Measurements from ENCODE around the gene RDM1. TPM values are rescaled to one million over a fixed set of nuclear protein-coding genes. Genes with fewer than 3 reads are reported as not detected.

The RDM1 gene
- total and polyA plus RNA-seq, 2 experiments from 2014 or later: 3.9 to 8.8 TPM

GRCh38 chr17:35943537-35943936, 13.0 kb upstream of the RDM1 start, which contains the start of gene LYZL6:
TSS of gene LYZL6 (minus strand) at chr17:35943713. CDS start at chr17:35939356, 4,357 bp downstream.
- no peaks in the 10 kb centered on the region for H3K4me1 Mint-ChIP-seq
- Histone ChIP-seq H3K79me2 (replicated peaks; ENCODE audit: insufficient read depth) (no peaks in the 10 kb centered on the region), H4K20me1 (replicated peaks; ENCODE audit: insufficient read depth) (no peaks in the 10 kb centered on the region), H3K36me3 (ENCODE audit: insufficient read depth) (no peaks in the 10 kb centered on the region), H3K27ac (ENCODE audit: low read depth) (no peak within 1 kb of the TSS), H3K27me3 (ENCODE audit: insufficient read depth) (no peaks in the 10 kb centered on the region), H3F3A (replicated peaks; ENCODE audit: low read depth) (no peaks in the 10 kb centered on the region), H3K4me2 (no peak within 1 kb of the TSS), H3K4me3 (no peak within 1 kb of the TSS), H2AFZ (peak within 1 kb of the TSS; percentile 69; the same call in 1 of the 2 replicates), H3K4me1 (ENCODE audit: insufficient read depth) (no peaks in the 10 kb centered on the region), H3K9me2 (ENCODE audit: insufficient read depth) (peaks cover 4% of the 10 kb centered on the region; the same call in 1 of the 2 replicates)
- TF ChIP-seq STAT1 (IDR thresholded peaks at IDR 0.05; ENCODE audit: unreplicated experiment) (no peak), ZNF331 (CRISPR knock-in tag; IDR thresholded peaks at IDR 0.05; ENCODE audit: low read depth) (no peak), CREB1 (CRISPR knock-in tag; IDR thresholded peaks at IDR 0.05; ENCODE audit: low read depth) (no peak), ZNF114 (CRISPR knock-in tag; IDR thresholded peaks at IDR 0.05) (no peak), NANOG (IDR thresholded peaks at IDR 0.05; ENCODE audit: borderline replicate concordance) (no peak), EZH2phosphoT487 (IDR thresholded peaks at IDR 0.05; ENCODE audit: unreplicated experiment) (no peak), ETS1 (IDR thresholded peaks at IDR 0.05) (no peak), CTCF (conservative IDR thresholded peaks at IDR 0.05; ENCODE audit: low read depth in 2 of 2) (no peak), ZNF462 (CRISPR knock-in tag; IDR thresholded peaks at IDR 0.05) (no peak)
- no peaks in the 10 kb centered on the region for H3K27me3 Mint-ChIP-seq (ENCODE audit: insufficient read depth, low read depth, poor library complexity)
- ATAC-seq: no peak
- no peaks in the 10 kb centered on the region for H3K36me3 Mint-ChIP-seq (ENCODE audit: low read depth)
- H3K4me3 Mint-ChIP-seq: no peak within 1 kb of the TSS
- no peak within 1 kb of the TSS for H3K27ac Mint-ChIP-seq
- H3K9me3 Mint-ChIP-seq: 0 out of 3 replicates have a peak, but pooled peaks cover 3% of the 10 kb centered on the region
- DNase-seq (ENCODE audit: low spot score): no peak
